Kidney tubule cell (primary cell): ENCODE measurements around the gene CHSY1.

Experiments used
- DNase-seq: peaks from one replicate; pipeline ENCODE4 v3.0.0-alpha.2; 2018; ENCODE audit warnings: low spot score

Gene CHSY1

DNA sequence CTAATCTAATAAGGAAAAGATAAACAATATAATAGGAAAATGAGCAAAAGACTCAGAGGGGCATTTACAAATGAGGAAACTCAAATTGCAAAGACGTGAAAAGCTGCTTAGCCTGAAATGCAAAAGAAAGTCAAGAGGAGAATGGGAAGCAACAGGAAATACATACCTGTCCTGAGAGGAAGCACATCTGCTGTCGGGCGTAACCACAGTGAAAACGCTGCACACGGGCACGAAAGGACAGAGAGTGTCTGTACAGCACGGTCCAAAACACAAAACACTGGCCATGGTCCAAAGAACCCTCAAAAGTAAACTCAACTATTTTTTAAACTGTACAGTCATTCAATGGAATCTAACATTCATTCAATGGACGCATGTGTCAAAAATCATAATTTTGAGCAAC lies 100.6 kb downstream of the CHSY1 start:
- DNase-seq, result peak; percentile 5

DNA sequence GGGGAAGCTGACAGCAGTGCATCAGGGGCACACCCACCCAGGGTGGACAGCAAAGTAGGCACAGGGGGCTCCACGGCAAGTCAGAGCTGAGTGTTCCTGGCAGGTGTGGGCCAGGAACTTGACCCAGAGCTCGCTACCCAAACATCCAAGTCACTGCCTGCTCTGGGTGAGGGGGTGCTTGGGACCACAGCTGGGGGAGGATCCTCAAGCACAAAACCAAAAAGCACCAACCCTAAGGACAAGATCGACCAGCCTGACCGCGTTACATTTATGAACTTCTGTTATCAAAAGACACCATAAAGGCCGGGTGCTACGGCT lies 101.2 kb downstream of the CHSY1 start:
- no peak for DNase-seq

DNA sequence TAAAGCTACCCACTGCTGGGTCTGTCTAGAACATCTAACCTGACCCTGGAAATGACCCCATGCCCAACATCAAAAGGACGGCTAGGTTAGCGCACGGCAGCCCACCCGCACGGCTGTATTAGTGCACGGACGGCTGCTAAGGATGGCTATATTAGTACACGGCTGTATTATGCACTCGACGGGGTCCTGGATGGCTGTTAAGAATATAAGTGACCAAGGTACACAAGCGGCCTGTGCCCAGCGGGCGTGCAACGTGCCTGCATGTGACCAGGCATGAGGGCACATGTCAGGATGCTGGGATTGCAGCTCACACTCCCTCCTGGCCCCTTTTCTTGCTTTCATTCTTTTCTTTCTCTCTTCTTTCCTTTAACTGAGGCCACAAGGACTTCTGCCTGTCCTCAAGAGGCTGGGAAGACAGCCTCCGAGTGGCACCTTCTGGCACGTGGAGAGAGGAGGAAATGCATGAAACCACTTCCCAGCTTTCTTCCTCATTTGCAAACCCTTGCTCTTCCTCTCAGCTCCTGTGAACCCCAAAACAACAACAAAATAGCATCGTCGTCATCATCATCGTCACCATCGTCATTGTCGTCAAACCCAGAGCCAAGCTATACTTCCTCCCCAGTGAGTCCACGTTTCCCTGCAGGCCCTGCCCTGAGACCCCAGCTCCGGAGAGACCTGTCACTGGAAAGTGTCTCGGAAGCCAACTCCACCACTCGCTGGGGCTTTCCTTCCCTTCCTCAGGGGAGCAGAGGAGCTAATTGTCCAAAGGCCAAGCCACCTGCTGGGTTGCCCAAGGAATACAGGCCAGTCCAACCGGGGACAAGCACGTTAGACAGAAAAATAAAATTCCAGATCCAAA lies 101.8 kb downstream of the CHSY1 start:
- DNase-seq, result no peak

DNA sequence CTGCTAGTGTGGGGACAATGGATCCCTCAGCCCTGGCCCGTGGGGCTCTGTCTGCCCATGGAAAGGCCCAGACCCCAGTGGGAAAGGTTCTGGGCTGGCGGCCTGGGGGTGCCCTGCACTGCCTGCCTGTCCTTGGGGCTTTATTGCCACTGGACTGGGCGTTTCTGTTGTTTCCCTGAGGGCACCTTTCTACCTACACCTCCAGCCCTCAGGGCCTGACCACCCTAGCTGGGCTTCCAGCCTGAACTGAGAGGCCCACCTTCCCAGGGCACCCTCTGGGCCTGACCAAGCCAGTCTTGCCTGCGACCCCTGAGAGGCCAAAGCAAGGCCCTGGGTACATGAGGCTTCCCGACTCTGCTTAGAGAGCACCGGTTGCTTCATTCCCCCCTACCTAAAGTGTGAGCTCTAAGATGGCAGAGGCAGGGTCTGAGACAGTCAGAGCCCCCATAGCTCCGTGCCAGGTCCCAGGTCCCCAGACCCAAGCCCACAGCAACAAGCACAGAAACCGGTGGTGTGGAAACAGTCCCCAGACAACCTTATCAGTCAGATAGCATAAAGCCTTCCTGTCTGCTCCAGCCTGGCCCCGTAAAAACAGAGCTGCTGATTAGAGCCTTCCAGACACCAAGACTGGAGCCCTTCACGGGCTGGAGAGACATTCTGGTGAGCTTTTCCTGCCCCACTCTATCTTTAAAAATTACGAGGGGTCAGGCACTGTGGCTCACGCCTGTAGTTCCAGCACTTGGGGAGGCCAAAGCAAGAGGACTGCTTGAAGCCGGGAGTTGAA lies 102.8 kb downstream of the CHSY1 start:
- no peak for DNase-seq

DNA sequence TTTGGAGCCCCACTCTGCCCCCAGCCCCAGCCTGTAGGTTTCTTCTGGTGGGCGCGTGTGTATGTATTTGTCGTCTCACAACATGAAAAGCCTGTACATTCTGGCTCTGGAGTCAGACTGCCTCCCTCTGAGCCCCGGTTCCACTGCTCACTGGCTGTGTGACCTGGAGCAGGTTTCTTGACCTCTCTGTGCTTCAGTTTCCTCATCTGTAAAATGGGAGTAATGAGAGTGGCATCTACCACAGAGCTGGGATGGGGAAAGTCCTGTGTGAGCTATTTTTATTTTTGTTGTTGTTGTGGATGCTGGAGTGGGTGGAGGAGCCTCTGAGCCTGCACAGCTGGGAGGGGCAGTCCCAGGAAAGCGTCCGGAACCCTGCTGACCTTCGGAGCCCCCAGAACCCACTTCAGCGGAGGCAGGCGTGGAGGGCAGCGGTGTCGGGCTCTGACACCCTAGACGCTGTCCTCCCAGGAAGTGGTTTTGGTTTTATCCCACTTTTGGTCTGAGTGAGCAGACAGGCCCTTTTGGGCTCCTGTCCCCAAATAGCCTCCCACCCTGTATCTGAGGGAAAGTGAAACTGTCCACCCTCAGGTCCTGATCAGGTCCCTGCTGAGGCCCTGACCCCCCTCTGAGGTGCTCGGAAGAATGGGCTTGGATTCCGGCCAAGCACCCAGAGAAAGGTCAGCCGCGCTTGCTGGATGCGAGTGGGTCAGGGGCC lies 103.5 kb downstream of the CHSY1 start:
- no peak for DNase-seq

DNA sequence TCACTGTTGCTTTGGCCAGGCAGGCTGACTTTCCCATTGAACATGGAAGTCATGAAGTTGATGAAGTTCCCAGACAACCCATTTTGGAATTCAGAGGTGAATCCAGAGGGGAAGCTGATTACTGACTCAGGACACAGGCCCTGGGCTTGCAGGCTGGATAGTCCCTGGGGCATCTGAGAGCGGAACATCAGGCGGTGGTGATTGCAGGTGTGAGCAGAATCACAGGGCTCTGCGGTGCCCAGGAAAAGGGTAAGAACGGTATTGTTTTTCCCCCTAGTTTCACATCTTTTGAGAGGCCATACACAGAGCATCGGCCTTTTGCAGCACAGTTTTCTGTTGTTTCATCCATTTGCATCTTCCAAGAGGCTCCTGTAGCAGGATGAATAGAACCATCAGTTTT lies 104.7 kb downstream of the CHSY1 start:
- no peak for DNase-seq

DNA sequence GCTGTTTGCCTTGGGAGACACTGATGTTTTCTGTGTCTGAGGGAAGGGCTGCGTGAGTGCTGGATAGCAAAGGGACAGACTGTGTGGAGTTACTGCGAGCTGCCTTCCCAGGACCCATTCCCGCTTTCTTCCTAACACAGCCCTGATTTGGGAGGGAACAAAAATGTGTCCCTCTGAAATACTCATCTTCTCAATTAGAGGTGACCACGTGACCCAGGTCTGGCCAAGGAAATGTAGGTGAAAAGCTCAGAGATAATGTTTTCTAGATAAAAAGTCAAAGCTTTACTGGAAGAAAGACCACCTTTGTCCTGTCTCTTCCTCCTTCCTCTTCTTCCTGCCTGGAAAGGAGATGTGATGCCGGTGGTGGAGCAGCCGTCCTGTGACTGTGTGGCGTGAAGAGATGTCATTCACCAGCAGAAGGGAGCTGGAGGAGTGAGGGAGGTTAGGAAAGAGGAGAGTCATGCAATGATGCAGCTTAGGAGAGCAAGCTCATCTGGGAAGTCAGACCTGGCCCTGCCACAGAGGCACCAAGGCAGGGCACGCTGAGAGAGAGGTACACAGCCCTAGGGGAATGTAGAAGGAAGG lies 105.6 kb downstream of the CHSY1 start:
- DNase-seq, result no peak

DNA sequence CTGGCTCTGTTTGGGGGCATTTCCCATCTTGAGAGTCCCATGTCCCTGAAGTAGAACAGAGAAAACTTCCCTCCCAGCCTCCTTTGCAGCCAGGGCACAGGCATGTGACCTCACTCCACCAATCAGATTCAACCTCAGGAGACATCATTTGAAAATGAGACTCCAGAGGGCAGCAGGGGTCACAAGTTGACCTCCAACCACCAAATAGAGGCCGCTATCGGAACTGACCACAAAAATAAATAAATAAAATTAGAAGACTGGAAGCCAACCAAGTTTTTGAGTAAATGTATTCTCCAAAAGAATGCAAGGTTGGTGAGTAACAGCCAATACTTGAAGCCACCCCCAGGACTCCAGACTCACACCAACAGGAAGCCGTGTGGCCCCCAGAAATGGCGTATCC lies 106.5 kb downstream of the CHSY1 start:
- no peak for DNase-seq

DNA sequence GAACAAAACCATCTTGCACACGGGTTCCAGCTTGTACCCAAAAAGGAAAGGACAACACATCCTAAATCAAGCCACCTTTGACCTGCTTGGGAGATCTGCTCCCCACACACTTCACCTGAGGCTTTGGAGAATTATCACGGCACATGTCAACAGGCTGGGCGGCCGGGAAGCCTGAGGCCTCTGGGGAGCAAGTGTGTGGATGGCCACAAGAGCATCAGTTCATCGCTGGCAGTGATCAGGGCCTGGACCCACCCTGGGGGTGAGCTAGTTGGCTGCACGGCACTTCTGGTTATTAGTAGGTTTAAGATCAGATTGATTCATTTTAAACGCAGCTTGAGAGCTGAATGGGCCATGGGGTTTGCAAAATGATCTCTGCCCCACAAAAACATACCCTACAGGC lies 108.5 kb downstream of the CHSY1 start:
- DNase-seq, result no peak

DNA sequence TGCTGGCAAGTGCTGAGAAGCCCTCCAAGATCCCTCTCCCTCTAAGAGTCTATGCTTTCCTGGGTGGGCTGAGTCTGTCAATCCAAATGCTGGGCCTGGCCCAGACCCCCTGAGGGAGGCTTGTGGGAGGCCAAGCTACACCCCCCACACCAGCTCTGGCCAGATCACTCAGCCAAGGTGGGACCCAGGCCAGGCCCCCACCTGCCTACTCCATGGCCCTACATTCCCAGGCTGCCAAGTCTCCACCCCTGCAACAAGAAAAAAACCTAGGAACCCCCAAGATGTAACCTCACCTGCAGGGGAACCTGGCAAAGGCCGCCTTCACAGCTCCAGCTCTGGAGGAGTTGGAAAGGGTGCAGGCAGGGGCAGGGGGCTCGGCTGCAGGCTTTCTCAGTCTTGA lies 109.1 kb downstream of the CHSY1 start:
- DNase-seq, result no peak

DNA sequence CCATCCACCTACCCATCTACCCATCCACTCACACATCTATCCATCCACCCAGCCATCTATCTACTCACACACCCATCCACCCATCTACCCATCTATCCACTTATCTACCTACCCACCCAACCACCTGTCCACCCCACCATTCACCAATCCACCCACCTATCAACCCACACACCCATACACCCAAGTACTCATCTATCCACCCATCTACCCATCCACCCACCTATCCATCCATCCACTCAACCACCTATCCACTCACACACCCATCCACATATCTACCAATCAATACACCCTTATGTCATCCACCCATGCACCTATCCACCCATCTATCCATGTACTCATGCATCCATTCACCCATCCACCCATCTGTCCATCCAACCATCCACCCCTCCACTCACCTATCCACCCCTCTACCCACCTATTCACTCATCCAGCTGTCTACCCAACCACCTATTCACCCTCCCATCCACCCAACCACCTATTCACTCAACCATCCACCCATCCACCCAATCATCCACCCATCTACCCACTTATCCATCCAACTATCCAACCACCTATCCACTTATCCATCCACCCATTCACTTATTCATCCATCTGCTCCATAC lies 109.8 kb downstream of the CHSY1 start:
- DNase-seq, result no peak

DNA sequence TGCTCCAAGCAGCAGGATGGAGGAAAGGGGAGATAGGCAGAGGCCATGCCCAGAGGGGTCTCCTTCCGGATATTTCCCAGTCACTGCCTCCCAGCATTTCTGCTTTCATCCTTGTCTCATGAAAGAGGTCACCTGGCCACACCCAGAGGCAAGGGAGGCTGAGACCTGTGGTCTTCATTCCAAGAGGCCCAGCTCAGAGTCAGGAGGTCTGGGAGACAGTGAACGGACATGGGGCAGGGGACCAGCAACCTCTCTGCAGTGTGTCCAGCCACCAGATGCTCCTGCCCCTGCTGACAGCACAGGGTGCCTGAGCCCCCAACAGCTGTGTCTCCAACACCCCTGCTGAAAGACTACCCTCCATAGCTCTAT lies 111.2 kb downstream of the CHSY1 start:
- no peak for DNase-seq

DNA sequence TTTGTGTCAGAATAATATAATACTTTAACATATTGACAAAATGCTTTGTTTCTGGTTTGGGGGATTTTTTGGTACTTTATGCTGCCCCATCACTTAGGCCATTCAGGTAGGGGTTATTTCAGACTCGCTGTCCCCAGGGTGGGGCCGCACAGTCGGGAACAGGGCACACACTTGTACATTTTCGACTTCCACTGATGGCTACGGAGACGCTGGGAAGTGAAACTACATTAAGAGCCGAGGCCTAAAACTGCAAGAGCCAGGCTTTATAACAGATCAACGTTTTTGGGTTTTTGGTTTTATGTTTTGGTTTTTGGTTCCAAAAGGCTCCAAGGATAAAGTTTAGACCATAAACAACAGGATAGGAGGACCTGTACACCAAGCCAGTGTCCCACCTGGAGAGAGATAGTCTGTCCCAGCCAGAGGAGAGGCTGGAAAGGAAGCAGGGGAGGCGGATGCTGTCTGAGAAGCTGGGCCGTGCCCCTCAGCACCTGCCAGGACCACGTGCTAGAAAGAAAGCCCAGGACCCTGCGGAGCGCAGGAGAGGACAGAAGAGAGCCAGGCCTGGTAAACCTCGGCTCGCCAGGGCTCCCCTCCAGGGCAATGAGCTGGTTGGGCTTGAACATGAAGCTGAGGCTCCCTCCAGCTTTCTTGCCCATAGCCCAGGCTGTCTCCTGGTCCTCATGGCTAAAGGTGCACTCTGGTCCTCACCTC lies 111.7 kb downstream of the CHSY1 start:
- DNase-seq, result no peak

DNA sequence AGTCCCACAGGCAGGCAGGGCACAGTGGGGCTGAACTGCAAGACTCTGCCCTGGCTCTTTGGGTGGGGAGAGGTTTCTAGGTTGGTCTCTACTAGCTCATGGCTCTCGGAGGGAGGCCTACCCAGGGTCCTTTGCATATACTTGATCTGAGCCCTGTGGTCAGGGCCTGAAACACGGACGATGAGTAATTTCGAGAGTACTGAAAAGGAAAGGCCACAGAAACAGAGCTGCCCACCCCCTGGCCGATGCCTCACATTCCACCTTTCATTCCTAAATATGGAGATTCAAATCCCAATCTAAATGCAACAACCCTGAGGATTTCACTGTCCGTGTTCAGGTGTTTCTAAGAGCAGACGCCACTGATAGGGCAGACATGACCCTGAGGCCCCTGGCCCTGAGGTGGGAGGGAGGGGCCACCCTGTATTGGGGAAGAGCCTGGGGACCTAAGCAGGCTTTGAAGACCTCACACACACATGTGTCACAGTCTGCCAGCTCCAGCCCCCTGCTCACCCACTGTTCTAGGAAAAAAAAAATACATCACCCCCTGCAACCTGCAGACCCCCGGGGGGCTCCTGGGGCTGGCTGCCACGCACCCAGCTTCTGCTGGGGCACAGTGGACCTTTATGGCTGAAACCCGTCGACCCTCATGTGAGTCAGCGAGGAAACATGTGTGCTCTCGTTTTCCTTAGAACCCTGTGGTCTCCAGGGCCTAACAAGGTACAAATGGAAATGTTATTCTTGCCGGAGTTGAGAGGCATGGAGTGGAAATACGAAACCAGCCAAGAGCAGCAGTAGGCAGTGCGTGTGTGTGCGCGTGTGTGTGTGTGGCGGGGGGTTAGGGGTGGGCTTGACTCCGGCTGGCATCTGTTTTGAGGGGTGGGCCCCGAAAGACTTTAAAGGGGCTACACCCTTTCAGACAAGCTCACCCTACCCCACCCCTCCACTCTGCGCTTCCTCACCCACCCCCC lies 112.7 kb downstream of the CHSY1 start:
- DNase-seq, result no peak

DNA sequence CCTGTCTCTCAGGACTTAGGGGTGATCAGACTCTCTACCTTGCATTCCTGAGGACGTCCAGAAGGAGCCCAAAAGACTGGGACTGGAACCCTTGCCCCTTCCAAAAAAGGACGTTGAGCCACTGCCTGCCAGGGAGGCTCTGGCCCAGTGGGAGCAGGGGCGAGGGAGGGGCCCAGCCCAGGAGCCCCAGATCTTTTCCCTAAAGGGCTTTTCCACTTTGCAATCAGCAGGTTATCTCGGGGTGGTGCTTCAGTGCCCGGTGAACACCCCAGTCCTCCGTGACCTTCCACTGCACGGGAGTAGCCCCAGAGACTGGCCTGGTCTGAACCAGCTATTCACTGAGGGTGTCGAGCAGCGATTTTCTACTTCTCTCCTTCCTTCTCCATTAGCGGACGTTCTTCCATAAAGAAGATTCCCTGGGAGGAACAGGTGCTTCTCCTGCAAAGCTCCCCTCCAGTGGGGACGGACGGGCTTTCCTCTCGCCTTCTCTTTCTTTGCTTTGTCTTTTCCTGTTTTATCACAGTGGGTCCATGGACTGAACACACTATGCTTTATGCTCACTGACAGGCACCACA lies 113.7 kb downstream of the CHSY1 start:
- DNase-seq, result no peak

DNA sequence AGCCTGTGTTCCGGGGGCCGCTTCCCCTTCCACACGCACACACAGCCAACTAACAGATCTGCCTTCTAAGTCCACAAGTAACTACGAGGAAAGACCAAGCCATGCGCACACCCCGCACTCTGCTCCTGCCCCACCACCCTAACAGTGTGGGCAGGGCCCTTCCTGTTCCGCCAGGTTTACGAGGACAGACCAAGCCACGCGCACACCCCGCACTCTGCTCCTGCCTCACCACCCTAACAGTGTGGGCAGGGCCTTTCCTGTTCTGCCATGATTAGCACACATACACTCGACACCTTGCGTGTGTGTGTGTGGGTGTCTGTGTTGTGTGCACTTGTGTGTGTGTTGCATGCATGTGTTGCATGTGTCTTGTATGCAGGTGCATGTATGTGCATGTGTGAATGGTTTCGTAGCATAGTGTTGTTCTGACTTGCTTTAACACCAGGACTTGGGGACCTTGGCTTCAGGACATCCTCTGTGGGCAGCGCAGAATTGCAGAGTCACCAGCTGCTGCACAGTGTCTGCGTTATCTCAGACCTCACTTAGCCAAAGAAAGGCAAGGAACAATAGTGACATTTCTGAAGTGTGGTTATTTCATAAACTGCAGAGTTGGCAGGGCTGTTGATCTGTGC lies 114.4 kb downstream of the CHSY1 start:
- DNase-seq, result no peak

DNA sequence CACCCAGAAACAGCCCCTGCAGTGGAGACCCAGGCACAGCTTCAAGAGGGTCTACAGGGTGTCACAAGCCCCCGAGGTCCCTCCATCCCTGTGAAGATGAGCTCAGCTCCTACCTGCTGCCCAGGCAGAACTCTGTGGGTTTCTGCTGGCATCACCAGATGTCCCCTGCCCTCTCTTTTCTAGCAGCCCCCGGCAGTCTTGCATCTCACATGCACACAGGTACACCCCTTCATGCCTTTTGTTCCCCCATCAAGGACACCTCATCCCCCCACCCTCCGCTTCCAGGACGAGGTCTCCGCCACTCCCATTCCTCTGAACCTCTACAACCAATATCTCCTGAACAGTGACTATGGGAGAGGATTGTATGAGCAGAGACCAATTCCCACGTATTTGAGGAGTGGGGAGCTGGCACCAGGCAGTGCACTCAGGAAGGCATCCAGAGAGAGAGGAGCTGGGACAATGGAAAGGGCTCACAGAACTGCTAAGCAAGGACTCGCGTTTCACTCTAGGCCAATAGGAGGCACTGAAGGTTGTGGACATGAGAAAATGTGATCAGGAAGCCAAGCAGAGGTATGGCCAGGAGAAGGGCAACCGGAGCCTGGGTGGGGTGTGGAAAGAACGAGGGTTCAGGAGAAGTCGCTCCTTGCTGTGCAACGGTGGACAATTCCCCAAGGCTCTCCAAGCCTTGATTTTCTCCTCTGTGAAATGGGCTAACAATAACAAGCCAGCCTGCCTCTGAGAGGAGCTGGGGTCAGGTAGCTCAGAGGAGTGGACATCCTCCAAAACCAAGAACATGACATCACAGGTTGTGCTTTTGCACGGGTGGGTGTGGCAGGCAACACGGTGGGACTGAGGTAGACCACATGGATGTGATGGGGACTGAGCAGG lies 115.2 kb downstream of the CHSY1 start:
- DNase-seq, result no peak

DNA sequence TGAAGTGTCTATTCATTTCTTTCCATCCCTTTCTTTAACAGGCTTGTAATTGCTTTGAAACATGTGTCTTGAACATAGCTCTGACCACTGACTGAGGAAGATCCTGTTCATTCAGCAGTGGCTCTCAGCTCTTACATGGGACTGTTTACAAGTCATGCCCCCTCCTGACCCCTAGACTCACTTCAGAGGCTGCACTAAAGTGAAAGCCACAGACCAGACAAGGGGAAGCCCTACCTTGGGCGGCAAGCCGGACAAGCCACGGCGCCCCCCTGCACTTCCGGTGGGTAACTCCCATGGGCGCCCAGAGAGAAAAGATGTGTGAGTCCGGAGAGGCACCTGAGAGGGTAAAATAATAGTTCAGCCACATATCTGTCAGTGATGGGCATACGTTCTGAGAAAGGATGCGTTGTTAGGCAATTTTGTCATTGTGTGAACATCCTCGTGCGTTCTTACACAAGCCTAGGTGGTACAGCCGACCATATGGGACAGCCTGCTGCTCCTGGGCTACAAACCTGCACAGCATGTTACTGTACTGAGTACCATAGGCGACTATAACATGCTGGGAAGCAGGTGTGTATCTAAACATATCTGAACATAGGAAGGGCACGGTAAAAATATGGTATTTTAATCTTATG lies 116.2 kb downstream of the CHSY1 start:
- no peak for DNase-seq
